NCI-H1092 (cell line): ENCODE measurements around the gene CGB7.
"Not testable (repeated sequence)": the region's sequence is repeated elsewhere in the genome, so short reads cannot be mapped to it uniquely, and the experiment has no call there.

ENCODE experiments used
- DNase-seq: peaks from one replicate; lab custom pipeline; 2025; lab: John Stamatoyannopoulos, UW

Gene CGB7

GRCh38 chr19:49073514-49074378, 16.2 kb upstream of the CGB7 start:
- DNase-seq: no peak

GRCh38 chr19:49071860-49072547, 14.5 kb upstream of the CGB7 start:
- DNase-seq: no peak

GRCh38 chr19:49070416-49070815, 12.9 kb upstream of the CGB7 start:
- no peak for DNase-seq

- no peak for DNase-seq
These were observed 11.5 kb upstream of the CGB7 start for GRCh38 chr19:49069026-49069425.

- DNase-seq: no peak
These were observed 10.0 kb upstream of the CGB7 start for GRCh38 chr19:49067554-49067953.

- DNase-seq: no peak
These were observed 8.5 kb upstream of the CGB7 start for GRCh38 chr19:49065905-49066512.

- no peak for DNase-seq
These were observed 7.4 kb upstream of the CGB7 start, which contains the start of gene NTF4 for GRCh38 chr19:49064768-49065611. NTF4 (minus strand) TSS chr19:49064818; CDS start chr19:49061997, 2,821 bp downstream.

GRCh38 chr19:49064029-49064629, 6.6 kb upstream of the CGB7 start:
- DNase-seq: no peak

- DNase-seq: no peak
These were observed 3.9 kb upstream of the CGB7 start for GRCh38 chr19:49061445-49061844.

- no peak for DNase-seq
These were observed 3.5 kb upstream of the CGB7 start for GRCh38 chr19:49061000-49061399.

GRCh38 chr19:49059053-49059452, 1.5 kb upstream of the CGB7 start:
- no peak for DNase-seq

GRCh38 chr19:49058562-49058961, 1.0 kb upstream of the CGB7 start:
- no peak for DNase-seq

GRCh38 chr19:49056902-49057596, 500 bp downstream of the CGB7 start:
- not testable (repeated sequence) for DNase-seq

- no peak for DNase-seq
These were observed 1.2 kb downstream of the CGB7 start for GRCh38 chr19:49056101-49056901.

GRCh38 chr19:49050376-49051033, 7.0 kb downstream of the CGB7 start:
- DNase-seq: not testable (repeated sequence)

- DNase-seq: not testable (repeated sequence)
These were observed 7.7 kb downstream of the CGB7 start for GRCh38 chr19:49049834-49050233.

- not testable (repeated sequence) for DNase-seq
These were observed 8.5 kb downstream of the CGB7 start, which contains the start of gene CGB8 for GRCh38 chr19:49049011-49049410. CGB8 (minus strand) TSS chr19:49049111; CDS start chr19:49048739, 372 bp downstream.

- DNase-seq: not testable (repeated sequence)
These were observed 14.0 kb downstream of the CGB7 start, which contains the start of gene CGB5 for GRCh38 chr19:49043548-49043947. CGB5 (plus strand) TSS chr19:49043848; CDS start chr19:49044210, 362 bp downstream.

GRCh38 chr19:49042666-49043065, 14.9 kb downstream of the CGB7 start:
- DNase-seq: not testable (repeated sequence)
